ENCODE data around the gene INVS. TPM values are rescaled to one million over a fixed set of nuclear protein-coding genes. Genes with fewer than 3 reads are reported as not detected.

The INVS gene
- total RNA-seq, 4 donors from 2014 or later = 12.8 to 22.8 (median 18.2) TPM

DNA sequence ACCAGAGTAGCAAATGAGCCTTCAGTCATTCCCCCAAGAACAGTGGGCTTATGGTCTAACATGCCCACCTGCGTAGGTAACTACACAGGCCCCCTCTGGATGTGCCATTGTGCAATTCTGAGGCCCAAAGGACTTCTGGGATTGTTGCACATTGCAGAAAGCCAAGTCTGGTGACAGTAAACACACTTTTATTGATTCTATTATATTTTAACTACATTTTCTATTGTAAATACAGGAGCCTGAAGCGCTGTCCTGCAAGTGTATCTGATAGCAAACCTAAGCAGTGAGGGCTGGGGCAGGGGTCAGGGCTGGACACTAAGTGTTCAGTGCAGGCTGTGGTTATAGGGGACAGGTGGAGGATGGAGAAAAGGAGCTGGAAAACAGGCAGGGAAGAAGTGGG is 196.2 kb downstream of the INVS start:
- no peak overlapping the region for H3K27ac ChIP-seq
- no peak overlapping the region for H3K4me3 ChIP-seq
- H3K9me3 ChIP-seq = no peaks in the 10 kb centered on the region
- H3K4me1 ChIP-seq = no peaks in the 10 kb centered on the region
- DNase-seq (ENCODE audit: low spot score in 2 of 2) = no peak
- 100% methylated on average over 2 of the region's 2 CpGs for WGBS
- no peaks in the 10 kb centered on the region for H3K27me3 ChIP-seq
- H3K36me3 ChIP-seq = peaks cover 83% of the 10 kb centered on the region
- TF ChIP-seq POLR2AphosphoS5 (IDR thresholded peaks at IDR 0.05) (no peak), EP300 (IDR thresholded peaks at IDR 0.05) (no peak), POLR2A (IDR thresholded peaks at IDR 0.05) (no peak)
- TF ChIP-seq, protein P1, sequence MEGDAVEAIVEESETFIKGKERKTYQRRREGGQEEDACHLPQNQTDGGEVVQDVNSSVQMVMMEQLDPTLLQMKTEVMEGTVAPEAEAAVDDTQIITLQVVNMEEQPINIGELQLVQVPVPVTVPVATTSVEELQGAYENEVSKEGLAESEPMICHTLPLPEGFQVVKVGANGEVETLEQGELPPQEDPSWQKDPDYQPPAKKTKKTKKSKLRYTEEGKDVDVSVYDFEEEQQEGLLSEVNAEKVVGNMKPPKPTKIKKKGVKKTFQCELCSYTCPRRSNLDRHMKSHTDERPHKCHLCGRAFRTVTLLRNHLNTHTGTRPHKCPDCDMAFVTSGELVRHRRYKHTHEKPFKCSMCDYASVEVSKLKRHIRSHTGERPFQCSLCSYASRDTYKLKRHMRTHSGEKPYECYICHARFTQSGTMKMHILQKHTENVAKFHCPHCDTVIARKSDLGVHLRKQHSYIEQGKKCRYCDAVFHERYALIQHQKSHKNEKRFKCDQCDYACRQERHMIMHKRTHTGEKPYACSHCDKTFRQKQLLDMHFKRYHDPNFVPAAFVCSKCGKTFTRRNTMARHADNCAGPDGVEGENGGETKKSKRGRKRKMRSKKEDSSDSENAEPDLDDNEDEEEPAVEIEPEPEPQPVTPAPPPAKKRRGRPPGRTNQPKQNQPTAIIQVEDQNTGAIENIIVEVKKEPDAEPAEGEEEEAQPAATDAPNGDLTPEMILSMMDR (IDR thresholded peaks at IDR 0.05) = no peak

DNA sequence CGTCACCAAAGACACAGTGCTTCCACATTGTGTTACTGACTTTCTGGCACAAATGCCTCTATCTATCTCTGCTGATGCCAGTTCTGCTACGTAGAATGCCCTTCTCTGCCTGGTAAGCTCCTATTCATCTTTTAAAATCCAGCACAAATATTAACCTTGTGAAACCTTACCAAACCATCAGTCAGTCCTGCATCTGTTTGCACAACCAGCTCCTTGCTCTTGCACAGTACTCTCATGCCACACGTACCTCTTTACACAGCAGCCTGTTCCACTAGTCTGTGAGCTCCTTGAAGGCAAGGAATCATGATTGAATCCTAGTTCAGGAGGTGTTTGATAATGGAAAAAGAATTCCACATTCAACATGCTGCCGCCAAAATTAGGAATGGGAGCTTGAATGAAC is 197.4 kb downstream of the INVS start:
- Histone ChIP-seq H3K27me3 (no peaks in the 10 kb centered on the region), H3K36me3 (peaks cover 86% of the 10 kb centered on the region), H3K27ac (no peak overlapping the region), H3K9me3 (no peaks in the 10 kb centered on the region), H3K4me3 (no peak overlapping the region), H3K4me1 (no peaks in the 10 kb centered on the region)
- TF ChIP-seq EP300 (IDR thresholded peaks at IDR 0.05) = no peak
- no peak for TF ChIP-seq POLR2AphosphoS5 (IDR thresholded peaks at IDR 0.05)
- TF ChIP-seq, protein P1 (IDR thresholded peaks at IDR 0.05) = no peak
- no peak for TF ChIP-seq POLR2A (IDR thresholded peaks at IDR 0.05)
- no peak for DNase-seq (ENCODE audit: low spot score in 2 of 2)
- WGBS = 94% methylated on average over 4 of the region's 4 CpGs

DNA sequence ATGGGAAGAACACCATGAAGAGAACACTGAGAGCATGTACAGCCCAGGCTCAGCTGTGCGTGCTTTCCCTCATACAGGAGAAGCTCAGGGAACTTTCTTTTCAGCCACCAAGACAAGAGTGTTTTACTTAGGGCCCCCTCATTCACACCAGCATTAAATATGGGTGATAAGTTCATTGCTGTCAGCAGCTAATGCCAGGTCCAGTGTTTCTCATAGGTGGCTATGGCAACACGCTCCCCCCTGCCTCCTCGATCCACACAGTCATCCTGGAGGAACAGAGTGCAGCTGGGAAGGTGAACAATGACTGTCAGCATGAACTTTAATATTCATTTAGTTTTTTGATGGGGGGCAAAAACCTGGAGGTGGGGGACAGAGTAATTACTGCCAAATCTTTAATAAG is 199.3 kb downstream of the INVS start:
- no peaks in the 10 kb centered on the region for H3K4me1 ChIP-seq
- H3K27ac ChIP-seq = no peak overlapping the region
- H3K36me3 ChIP-seq = peaks cover 83% of the 10 kb centered on the region
- TF ChIP-seq POLR2A (IDR thresholded peaks at IDR 0.05) (no peak), EP300 (IDR thresholded peaks at IDR 0.05) (no peak), POLR2AphosphoS5 (IDR thresholded peaks at IDR 0.05) (no peak)
- TF ChIP-seq, protein P1 (IDR thresholded peaks at IDR 0.05) = no peak
- 88% methylated on average over 3 of the region's 3 CpGs for WGBS
- DNase-seq (ENCODE audit: low spot score in 2 of 2) = no peak
- no peak overlapping the region for H3K4me3 ChIP-seq
- no peaks in the 10 kb centered on the region for H3K27me3 ChIP-seq
- H3K9me3 ChIP-seq = no peaks in the 10 kb centered on the region

DNA sequence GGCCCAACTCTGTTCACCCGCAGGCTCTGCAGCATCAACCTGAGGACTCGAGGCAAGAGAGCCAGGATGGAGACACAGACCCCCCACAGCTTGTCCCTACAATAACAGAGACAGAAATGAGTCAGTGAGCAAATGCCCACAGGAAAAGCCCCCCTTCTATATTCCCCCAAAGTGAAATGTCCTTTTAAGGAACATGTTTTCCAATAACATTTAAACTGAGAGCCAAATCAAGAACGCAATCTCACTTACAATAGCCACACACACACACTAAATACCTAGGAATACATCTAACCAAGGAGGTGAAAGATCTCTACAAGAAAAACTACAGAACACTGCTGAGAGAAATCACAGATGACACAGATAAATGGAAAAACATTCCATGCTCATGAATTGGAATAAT is 204.7 kb downstream of the INVS start:
- no peak overlapping the region for H3K27ac ChIP-seq
- H3K4me3 ChIP-seq = no peak overlapping the region
- H3K9me3 ChIP-seq = no peaks in the 10 kb centered on the region
- H3K36me3 ChIP-seq = peaks cover 79% of the 10 kb centered on the region
- no peak for DNase-seq (ENCODE audit: low spot score in 2 of 2)
- TF ChIP-seq, protein P1 (IDR thresholded peaks at IDR 0.05) = no peak
- TF ChIP-seq POLR2AphosphoS5 (IDR thresholded peaks at IDR 0.05) = no peak
- no peak for TF ChIP-seq EP300 (IDR thresholded peaks at IDR 0.05)
- H3K4me1 ChIP-seq = no peaks in the 10 kb centered on the region
- 84% methylated on average over 3 of the region's 3 CpGs for WGBS
- H3K27me3 ChIP-seq = no peaks in the 10 kb centered on the region

DNA sequence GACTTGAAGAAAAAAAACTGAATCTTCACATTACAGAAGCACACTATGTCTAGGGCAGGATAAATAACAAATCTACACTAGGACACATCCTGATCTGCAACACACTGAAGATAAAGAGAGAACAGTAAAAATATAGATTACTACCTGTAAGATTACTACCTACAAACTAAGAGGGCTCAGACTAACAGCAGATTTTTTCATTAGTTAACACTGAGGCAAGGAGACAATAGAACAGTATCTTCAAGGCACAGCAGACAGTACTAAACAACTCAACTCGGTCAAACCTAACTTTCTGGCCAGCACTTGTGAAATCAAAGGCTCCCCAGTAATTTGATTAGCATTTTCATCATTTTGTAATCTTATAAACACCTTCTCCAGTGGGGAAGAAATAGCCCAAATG is 207.2 kb downstream of the INVS start:
- no peak for DNase-seq (ENCODE audit: low spot score in 2 of 2)
- TF ChIP-seq EP300 (IDR thresholded peaks at IDR 0.05) = no peak
- no peak for TF ChIP-seq POLR2A (IDR thresholded peaks at IDR 0.05)
- TF ChIP-seq POLR2AphosphoS5 (IDR thresholded peaks at IDR 0.05) = no peak
- TF ChIP-seq, protein P1 (IDR thresholded peaks at IDR 0.05) = no peak
- no peaks in the 10 kb centered on the region for H3K9me3 ChIP-seq
- 89% methylated on average over 1 of the region's 1 CpG for WGBS
- H3K4me3 ChIP-seq = no peak overlapping the region
- H3K36me3 ChIP-seq = peaks cover 73% of the 10 kb centered on the region
- H3K27ac ChIP-seq = no peak overlapping the region
- no peaks in the 10 kb centered on the region for H3K27me3 ChIP-seq
- no peaks in the 10 kb centered on the region for H3K4me1 ChIP-seq

Data from suprapubic skin (tissue), 4 donors.